ENCODE measurements around the gene SLC1A1.
A peak's percentile ranks its signal among the peaks of the same experiment; 100 is the strongest.

Gene SLC1A1

GRCh38 chr9:4464911-4465513, 25.3 kb upstream of the SLC1A1 start:
- Histone ChIP-seq H3K27ac (ENCODE audit: poor library complexity, severe bottlenecking) (no peak overlapping the region), H3K9me3 (ENCODE audit: severe bottlenecking) (no peaks in the 10 kb centered on the region), H3K4me3 (ENCODE audit: severe bottlenecking) (no peak overlapping the region), H3K27me3 (ENCODE audit: insufficient read depth, poor library complexity, severe bottlenecking) (no peaks in the 10 kb centered on the region), H3K4me1 (ENCODE audit: insufficient read depth, poor library complexity, severe bottlenecking) (no peaks in the 10 kb centered on the region), H3K36me3 (ENCODE audit: low read depth) (no peaks in the 10 kb centered on the region)
- DNase-seq (ENCODE audit: low spot score) = no peak
- ATAC-seq (ENCODE audit: low read depth) = no peak
- no peak for TF ChIP-seq CTCF (IDR thresholded peaks at IDR 0.05; ENCODE audit: poor library complexity, severe bottlenecking)

GRCh38 chr9:4465910-4466309, 24.4 kb upstream of the SLC1A1 start:
- no peak for ATAC-seq (ENCODE audit: low read depth)
- Histone ChIP-seq H3K9me3 (ENCODE audit: severe bottlenecking) (no peaks in the 10 kb centered on the region), H3K27ac (ENCODE audit: poor library complexity, severe bottlenecking) (no peak overlapping the region), H3K27me3 (ENCODE audit: insufficient read depth, poor library complexity, severe bottlenecking) (no peaks in the 10 kb centered on the region), H3K4me3 (ENCODE audit: severe bottlenecking) (no peak overlapping the region), H3K36me3 (ENCODE audit: low read depth) (no peaks in the 10 kb centered on the region), H3K4me1 (ENCODE audit: insufficient read depth, poor library complexity, severe bottlenecking) (no peaks in the 10 kb centered on the region)
- no peak for DNase-seq (ENCODE audit: low spot score)
- TF ChIP-seq CTCF (IDR thresholded peaks at IDR 0.05; ENCODE audit: poor library complexity, severe bottlenecking) = no peak

- no peak for TF ChIP-seq CTCF (IDR thresholded peaks at IDR 0.05; ENCODE audit: poor library complexity, severe bottlenecking)
- Histone ChIP-seq H3K36me3 (ENCODE audit: low read depth) (no peaks in the 10 kb centered on the region), H3K9me3 (ENCODE audit: severe bottlenecking) (no peaks in the 10 kb centered on the region), H3K27me3 (ENCODE audit: insufficient read depth, poor library complexity, severe bottlenecking) (no peaks in the 10 kb centered on the region), H3K27ac (ENCODE audit: poor library complexity, severe bottlenecking) (no peak overlapping the region), H3K4me1 (ENCODE audit: insufficient read depth, poor library complexity, severe bottlenecking) (no peaks in the 10 kb centered on the region), H3K4me3 (ENCODE audit: severe bottlenecking) (no peak overlapping the region)
- no peak for ATAC-seq (ENCODE audit: low read depth)
- DNase-seq (ENCODE audit: low spot score) = no peak
Measured at GRCh38 chr9:4475301-4475700, 15.0 kb upstream of the SLC1A1 start.

GRCh38 chr9:4486176-4486575, 4.1 kb upstream of the SLC1A1 start:
- no peaks in the 10 kb centered on the region for H3K36me3 ChIP-seq (ENCODE audit: low read depth)
- H3K4me1 ChIP-seq (ENCODE audit: insufficient read depth, poor library complexity, severe bottlenecking) = no peaks in the 10 kb centered on the region
- TF ChIP-seq CTCF (IDR thresholded peaks at IDR 0.05; ENCODE audit: poor library complexity, severe bottlenecking) = no peak
- no peaks in the 10 kb centered on the region for H3K27me3 ChIP-seq (ENCODE audit: insufficient read depth, poor library complexity, severe bottlenecking)
- DNase-seq (ENCODE audit: low spot score) = no peak
- H3K27ac ChIP-seq (ENCODE audit: poor library complexity, severe bottlenecking) = no peak overlapping the region
- ATAC-seq (ENCODE audit: low read depth) = no peak
- H3K9me3 ChIP-seq (ENCODE audit: severe bottlenecking) = no peaks in the 10 kb centered on the region
- no peak overlapping the region for H3K4me3 ChIP-seq (ENCODE audit: severe bottlenecking)

GRCh38 chr9:4489562-4489918, 728 bp upstream of the SLC1A1 start:
- H3K4me3 ChIP-seq (ENCODE audit: severe bottlenecking) = peak overlapping the region; percentile 50
- no peak for TF ChIP-seq CTCF (IDR thresholded peaks at IDR 0.05; ENCODE audit: poor library complexity, severe bottlenecking)
- no peaks in the 10 kb centered on the region for H3K9me3 ChIP-seq (ENCODE audit: severe bottlenecking)
- H3K36me3 ChIP-seq (ENCODE audit: low read depth) = no peaks in the 10 kb centered on the region
- no peak overlapping the region for H3K27ac ChIP-seq (ENCODE audit: poor library complexity, severe bottlenecking)
- ATAC-seq (ENCODE audit: low read depth) = peak; percentile 45
- no peaks in the 10 kb centered on the region for H3K27me3 ChIP-seq (ENCODE audit: insufficient read depth, poor library complexity, severe bottlenecking)
- DNase-seq (ENCODE audit: low spot score) = no peak
- H3K4me1 ChIP-seq (ENCODE audit: insufficient read depth, poor library complexity, severe bottlenecking) = peaks cover 3% of the 10 kb centered on the region
